Right kidney (tissue), 1 donor: Measurements from ENCODE around the gene AGAP1.
"Not testable (repeated sequence)": the region's sequence is repeated elsewhere in the genome, so short reads cannot be mapped to it uniquely, and the experiment has no call there.

Experiments
- DNase-seq: peaks from one replicate; pipeline ENCODE4 v3.0.0-alpha.2; 2016

The AGAP1 gene

DNA sequence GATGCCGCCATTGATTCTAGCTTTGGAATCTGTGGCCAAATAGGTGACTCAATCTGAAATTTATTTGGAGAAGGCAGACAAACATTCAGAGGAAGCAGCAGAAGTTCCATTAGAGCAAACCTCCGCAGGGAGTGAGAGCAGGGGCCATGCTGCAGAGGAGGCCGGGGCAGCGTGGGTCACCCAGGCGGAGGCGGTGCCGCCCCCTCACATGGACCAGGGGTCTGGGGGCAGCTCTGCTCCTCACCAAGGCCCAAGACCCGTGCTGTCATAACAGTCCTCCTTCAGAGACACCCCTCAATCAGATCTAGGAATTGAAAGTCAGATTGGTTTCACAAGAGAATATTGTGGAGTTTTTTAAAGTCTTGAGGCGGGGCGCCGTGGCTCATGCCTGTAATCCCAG lies 582.0 kb downstream of the AGAP1 start:
- no peak for DNase-seq

DNA sequence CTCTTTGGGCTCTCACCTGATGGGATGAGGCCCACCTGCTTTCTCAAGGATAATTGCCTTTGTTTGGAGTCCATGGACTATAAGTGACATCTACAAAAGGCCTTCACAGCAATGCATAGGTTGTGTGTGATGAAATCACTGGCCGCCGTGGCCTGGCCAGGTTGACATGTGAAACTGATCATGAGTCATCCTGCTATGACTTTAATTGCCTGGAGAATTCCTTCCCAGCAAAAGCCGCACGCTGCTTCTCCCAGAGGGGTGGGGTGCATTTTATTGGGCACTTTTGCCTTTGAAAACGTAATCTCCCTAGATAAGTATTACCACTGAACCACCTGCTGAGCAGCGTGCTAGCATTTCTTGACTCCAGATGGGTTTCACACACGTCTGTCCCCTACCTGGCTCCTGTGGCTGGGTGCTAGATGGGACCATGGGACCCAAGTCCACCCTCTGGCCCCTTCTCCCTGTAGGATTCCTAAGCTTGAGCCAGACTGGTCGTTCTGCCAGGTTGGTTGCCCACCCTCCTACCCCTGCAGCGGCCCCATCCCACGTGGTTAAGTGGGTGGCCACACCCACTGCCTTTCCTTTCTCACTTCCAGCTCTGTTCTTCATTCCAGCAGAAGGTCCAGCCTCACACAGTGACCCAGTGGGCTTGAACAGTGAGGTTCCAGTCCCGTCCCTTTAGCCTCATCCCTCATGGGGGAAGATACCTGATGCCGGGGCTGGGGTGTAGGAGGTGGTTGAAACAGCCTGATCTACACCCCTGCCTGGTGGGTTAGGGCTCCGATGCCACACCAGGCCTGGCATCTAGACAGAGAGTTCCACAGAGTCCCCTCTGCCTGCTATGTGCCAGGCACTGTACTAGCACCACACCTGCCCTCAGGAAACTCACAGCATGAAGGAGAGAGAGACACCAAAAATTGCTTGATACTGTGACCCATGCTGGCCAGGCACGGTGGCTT lies 584.7 kb downstream of the AGAP1 start:
- no peak for DNase-seq

DNA sequence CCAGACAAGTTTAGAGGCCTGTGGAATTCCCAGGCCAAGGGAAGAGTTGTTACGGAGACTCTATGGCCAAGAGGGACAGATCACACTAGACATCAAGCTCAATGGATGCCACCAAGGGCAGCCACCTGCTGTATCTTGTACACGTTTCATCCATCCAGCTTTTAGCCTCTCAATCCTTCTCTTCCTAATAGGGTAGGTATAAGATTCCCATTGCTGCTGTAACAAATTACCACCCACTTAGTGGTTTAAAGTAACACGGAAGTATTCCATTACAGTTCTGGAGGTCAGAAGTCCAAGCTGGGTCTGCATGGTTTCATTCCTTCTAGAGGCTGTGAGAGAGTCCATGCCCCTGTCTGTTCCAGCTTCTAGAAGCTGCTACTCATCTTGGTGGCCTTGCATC lies 586.6 kb downstream of the AGAP1 start:
- DNase-seq: no peak

DNA sequence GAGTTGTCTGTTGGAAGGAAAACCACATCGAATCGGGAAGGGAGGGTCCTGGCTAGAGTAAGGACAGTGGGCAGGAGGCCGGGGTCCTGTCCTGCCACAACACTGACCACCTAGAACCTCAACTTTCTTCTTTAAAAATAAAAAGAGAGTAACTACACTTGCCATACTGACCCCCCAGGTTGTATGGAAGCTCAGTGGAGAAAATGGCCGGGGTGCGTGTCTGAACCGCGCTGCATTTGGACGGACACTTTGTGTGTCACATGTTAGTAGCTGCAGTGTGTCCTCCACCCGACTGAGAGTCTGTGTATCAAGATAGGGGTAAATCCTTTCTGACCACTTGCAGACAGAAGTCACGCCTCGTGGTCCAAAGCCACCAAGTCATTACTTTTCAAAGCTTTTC lies 587.3 kb downstream of the AGAP1 start:
- no peak for DNase-seq

DNA sequence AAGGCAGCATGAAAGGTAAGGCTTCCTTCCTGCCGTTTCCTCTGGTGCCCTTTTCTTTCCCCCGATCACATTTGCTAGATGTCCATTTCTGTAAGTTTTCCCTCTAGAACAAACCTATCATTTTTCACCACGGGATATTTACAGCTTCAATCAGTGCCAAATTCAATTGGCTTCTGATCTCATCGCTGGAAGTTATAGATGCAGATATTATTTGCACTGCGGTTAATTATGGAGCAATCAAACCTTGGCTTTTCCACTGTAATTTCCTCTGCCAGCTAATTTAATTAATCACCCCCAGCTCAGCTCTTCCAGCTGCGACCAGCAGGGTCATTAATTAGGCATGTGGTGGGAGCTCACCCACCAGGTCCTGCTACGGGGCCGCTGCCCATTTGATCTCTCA lies 588.2 kb downstream of the AGAP1 start:
- DNase-seq: no peak

DNA sequence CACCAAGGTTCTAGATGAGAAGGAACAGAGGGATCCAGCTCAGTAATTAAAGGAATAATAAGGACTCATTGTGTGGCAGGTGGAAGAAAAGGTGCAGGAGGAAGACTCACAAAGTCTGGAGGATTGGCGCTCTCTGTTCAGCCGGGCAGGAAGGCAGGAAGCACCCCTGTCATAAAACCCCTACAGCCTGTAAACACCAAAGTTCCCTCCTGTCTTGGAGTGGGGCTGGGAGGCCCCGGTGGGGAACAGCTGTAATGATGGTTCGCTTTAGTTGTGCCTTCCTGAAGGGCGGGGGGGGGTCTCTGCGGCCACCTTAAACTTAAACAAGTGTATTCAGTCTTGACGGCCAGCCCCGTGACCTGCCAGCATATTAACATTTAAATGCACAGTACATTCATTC lies 590.1 kb downstream of the AGAP1 start:
- no peak for DNase-seq

DNA sequence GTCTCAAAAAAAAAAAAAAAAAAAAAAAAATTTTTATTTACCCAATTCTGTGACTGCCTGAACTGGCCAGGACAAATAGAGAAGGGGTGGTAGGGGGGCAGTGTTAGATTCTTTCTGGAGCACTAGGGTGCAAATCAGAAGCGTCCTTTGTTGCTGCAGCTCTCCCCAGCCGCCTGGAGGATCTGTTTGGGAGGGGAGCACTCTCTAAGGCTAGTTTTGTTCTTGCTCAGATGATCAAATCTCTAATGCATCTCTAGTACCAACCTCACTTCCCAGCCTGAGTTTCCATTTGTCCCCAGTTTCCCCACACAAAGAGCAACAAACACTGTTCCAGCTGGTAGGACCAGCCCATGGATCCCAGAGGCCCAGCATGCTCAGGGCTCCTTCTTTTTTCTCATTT lies 591.4 kb downstream of the AGAP1 start:
- no peak for DNase-seq

DNA sequence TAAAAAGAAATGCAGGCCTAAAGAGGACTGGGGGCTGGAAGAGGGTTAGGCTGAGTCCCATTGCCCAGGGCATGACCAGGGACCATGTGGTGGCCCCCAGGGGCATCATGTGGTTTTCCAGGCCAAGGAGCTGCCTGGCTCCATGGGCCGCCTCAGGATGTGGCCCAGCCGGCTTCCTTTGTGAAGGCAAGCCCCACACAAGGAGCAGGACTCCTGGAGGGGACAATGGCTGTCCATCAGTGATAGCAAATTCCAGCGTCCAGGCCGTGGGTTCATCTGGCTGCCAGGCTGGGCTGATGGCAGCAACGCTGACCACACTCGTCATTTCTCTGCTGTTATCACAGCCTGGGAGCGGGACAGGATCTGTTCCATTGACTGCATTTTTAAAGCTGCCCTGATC lies 591.8 kb downstream of the AGAP1 start:
- no peak for DNase-seq

DNA sequence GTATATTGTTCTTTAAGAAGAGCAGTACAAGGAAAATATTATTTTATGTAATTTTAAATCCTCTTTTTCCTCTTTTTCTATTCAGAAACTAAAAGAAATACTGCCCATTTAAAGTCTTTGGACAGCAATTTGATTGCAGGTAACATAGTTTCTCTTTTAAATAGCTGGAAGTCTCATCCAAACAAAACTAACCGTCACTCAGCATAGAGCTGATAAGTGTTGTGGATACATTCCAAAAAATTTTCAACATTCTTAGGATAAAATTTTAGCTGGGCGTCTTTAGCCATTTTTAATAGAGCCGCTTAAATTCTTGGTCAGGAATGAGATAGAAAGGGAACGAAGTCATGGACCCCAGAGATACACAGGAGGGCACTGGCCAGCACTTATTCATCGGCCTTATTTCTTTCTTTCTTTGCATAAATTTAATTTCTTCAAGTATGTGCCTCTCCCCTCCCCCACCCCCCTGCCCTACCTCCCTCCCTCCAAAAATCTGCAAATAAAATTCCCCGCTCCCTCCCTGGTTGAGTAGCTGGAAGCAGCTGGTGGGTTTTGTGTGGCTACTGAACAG lies 592.6 kb downstream of the AGAP1 start:
- DNase-seq: no peak

DNA sequence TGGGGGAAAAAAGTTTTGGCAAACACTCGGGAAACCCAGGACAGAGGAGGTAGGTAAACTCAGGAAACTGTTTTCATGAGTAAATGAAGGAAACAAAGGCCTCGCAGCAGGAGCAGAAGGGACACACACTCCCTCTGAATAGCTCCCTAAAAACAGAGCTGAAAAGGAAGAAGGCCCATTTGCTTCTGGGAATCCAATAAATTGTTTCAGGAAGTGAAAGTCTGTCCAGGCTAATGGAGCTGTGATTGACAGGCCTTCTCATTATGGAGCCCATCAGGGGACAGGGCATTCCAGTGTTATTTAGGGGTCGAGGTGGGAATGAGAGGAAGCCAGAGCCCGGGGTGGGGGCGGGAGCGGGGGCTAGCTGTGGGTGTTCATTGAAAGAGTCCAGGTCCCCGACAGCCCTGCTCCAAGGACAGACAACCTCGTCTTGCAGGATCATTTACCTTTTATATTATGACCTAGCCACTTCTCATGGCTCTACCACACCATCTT lies 593.2 kb downstream of the AGAP1 start:
- DNase-seq: no peak

DNA sequence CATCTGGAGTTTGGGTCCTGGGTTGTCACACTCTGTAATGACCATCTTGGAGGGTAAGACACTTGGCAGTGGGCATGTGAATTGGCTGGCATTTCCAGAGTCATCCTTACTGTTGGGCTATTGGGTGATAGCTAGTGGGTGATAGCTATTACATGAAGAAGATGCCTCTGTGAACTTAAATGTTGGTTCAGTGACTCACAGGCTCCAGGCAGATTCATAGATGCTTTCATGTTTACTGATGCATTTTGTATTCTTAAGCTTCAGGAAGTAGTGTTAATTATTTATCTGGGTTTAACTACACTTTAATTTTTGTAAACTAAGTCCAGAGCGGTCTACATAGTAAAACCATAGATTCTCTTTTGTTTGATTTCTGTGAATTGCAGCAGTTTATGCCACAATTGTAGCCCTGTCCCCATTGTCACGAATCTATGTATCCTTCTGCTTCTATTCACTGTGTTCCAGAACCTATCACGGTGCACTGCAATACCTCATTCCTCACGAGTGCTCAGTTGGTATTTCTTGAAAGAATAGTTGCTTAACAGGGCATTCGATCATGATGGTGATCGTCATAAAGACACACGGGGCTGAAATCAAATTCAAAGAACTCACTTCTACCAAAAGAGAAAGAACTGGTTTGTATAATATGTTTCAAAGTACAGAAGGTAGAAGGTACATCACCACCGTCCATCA lies 594.7 kb downstream of the AGAP1 start:
- no peak for DNase-seq

DNA sequence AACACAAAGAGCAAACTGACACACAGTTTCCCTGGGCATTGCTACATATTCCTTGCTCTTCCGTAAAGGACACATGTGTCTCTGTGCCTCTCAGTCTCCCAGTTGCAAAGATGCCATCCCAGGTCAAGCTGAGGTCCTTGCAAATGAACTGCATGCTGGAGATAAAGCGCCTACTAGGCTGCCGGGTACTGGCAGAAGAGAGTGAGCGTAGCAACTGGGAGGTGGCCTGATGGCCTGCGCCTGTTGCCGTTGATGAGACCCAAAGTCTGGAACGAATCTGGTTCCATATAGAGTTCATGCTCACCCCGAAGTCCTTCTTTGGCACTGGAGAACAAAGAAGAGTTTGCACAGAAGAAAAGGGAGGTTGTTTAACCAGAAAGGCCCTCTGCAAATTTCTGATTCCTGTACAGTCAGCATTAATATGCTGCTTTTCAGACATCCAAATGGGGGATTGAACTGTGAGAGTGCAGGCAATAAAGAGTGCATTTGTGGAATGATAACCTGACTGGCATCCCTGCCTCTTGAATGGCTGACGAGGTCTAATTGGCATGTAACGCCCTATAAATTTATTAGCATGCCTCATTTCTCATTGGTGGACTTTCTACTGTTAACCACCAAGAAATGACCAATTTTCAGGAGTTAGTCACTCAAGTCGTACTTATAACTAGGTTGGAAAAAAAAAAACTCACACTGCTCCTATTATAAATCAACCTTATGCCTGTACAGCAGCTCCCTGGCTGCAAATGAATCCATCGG lies 595.6 kb downstream of the AGAP1 start:
- no peak for DNase-seq

DNA sequence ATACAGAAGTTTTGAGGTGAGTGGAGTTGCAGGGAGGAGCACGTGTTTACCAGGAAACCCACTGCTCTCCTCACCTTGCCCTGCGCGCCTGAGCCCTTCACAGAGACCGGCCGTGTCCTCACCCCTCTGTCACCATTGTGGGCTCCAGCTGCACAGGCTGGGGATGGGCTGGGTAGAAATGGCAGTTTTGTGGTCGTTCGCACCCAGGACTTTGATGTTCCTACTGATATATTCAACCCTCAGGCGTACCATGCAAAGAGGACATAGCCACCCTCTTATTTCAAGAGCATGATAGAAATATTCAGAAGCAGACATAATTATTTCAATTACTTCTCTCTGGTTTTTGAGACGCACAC lies 596.2 kb downstream of the AGAP1 start:
- no peak for DNase-seq

DNA sequence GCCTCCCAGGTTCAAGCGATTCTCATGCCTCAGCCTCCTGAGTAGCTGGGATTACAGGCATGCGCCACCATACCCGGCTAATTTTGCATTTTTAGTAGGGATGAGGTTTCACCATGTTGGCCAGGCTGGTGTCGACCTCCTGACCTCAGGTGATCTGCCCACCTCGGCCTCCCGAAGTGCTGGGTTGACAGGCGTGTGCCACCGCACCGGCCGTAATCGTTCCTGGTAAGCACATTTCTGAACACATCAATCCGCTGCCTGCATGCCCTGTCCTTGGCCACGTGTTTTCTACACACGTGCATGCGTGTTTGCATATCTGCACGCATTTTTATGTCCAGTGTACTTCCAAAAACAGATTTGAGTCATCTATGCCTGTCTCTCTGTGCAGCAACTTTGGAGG lies 597.0 kb downstream of the AGAP1 start:
- DNase-seq: not testable (repeated sequence)

DNA sequence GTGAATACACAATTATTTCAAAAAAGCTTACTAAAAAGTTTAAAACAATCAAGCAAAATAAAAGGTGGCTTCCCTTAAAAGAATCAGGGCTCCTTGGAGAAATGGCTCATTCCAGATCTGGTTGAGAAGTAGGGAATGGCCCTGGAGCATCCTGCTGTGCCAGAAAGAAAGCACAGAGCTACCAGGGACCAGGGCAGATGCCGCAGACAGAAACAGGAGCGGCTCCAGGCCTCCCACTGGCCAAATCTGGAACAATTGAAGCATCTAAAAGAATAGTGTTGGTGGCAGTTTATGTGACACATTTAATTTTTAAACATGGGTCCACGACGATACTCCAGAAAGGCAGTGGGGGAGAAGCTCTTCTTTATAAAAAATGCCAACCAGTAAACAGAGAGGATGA lies 598.9 kb downstream of the AGAP1 start:
- DNase-seq: no peak

DNA sequence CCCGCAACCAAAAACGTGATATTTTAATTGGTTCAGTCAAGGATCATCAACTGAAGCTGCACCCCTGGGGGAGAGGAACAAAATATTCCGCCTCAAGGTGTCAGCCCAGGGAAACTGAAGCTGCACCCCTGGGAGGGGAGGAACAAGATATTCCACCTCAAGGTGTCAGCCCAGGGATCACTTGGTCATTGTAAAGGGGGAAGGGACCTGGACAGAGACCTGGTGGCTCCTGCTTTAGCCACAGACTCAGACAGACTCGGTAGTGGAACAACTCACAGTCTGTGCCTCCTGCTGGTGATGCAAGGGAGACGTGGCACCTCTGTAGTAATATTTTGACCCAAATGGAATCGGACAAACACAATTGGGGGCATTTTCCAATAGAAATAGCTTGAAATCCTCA lies 599.3 kb downstream of the AGAP1 start:
- no peak for DNase-seq

DNA sequence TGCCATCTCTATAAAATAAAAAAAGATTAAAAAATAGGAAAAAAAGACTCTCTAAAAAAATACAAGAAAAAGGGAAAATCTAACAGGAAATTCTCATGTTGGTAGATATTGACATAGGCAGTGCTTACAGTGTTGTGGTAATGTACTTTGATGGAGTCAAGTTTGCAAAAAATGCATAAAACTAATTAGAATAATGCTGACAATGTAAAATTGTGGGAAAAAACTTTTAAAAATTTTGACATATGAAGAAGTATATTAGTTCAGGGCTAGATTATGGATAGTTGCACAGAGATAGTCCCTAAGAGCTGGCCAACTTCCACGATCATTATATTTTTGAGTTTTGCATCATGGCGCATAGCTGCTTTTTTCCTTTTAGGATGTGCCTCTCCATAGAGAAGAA lies 601.7 kb downstream of the AGAP1 start:
- DNase-seq: no peak

DNA sequence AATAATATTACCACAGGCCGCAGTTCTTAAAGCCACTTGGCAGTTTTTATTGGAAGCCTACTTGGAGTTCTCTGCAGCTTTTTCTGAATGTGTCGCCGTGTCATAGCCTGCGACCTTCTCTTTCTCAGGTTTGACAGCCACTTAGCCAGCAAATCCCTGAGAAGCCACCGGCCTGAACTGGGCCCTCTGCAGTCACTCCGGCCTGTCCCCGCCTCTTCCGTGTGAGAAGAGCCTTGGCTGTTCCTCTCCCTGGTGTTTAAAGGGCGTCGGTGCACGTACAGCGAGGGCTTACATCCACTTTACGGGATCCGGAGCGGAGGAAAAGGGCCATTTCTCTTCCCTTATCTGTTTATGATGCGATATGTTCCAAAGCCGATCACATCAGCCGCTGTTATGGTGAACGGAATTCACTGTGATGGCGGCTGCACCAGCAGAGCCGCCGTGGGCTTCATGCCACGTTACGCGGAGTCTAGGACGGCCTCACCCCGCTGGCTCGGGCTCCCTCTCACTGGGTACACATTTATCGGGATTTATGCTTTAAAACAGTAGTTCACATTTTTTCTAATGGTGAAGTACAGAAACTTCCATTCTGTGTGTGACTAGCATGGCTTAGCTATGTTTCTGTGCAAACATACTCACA lies 607.6 kb downstream of the AGAP1 start:
- DNase-seq: no peak

DNA sequence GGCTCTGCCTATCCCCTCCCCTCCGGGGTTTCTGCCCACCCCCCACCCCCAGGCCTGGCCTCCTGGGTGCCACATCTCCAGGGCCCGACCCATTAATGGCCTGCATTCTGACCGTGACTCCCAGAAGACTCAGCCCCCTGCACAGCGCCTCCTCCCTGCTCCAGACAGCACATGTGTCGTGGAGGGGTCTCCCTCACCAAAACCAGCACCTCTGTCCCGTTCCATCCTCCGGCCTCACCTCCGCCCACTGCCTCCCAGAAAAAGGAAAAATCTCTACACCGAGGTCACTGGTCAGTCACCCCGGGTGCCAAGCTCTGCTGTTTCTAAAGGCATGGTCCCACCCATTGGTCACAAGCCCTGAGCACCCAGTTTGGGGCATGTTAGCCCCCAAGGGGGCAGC lies 609.1 kb downstream of the AGAP1 start:
- no peak for DNase-seq

DNA sequence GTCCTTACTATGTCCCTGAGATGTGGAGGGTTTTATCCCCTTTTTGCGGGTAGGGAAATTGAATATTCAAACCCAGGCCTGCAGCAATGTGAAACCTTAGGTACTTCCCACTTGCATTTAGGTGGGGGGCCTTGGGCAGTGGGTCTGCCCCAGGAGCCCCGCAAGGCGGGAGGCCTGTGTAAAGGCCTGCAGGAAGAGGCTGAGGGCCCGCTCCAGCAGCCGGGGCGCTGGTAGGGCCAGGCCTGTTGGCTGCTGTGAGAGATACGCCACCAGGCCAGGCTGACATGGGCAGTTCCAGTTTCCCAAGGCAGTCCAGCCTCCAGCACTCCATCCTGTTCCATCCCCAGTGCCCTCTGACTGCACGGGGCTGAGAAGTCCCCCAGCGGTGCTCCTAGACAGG lies 610.1 kb downstream of the AGAP1 start:
- no peak for DNase-seq

DNA sequence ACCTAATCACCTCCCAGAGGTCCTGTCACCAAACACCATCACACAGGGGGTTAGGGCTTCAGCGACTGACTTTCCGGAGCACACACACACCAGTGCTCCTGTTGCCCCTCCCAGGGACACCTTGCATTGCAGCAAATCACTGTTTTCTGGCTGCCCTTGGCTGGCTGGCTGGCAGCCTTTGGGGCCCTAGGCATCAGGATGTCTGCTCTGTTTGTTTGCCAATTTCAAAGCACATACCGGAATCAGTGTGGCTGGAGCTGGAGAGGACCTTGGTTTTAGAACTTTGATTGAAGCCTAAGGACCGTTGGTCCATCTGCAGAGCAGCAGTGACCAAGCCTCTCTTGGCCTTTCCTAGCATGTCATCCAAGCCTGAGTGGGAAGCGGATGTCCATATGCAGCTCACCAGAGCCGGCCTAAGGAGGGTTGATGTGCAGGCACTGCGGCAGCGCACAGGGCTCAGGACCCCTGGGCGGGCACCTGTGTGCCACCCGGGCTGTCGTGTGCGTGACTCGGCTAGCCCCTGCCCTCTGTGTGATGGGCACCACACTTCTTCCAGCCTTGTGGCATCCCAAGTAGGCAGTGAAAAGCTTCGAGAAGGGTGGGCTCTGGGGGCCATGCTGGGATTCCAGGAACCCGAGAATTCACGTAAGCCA lies 612.2 kb downstream of the AGAP1 start:
- no peak for DNase-seq

DNA sequence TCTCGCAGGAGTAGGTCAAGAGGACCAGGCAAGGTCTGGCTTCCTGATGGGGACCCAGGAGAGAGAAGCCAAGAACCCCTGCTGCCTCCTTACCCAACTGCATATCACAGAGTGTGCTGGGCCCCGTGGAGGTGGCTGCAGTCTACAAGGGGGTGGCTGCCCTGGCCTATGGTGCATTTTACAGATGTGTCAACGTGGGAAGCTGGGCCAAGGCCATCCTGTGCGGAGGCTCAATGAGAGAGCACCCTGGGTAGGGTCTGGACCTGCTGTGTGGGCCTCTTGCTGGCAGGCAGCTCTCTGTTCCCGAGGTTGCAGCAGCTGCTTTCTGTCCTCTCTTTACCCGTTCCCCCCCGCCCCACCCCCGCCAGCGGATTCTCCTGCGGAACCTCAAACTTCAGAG lies 612.9 kb downstream of the AGAP1 start:
- no peak for DNase-seq
